Bronchial epithelial cell (primary cell): Measurements from ENCODE around the gene CAMK1G. TPM values are rescaled to one million over a fixed set of nuclear protein-coding genes. Genes with fewer than 3 reads are reported as not detected.
A peak's percentile ranks its signal among the peaks of the same experiment; 100 is the strongest.

Experiments
- DNase-seq: peaks from one replicate; pipeline ENCODE4 v3.0.0-alpha.2; 2010; ENCODE audit warnings: low read depth
- FAIRE-seq: peaks from 2 replicates; lab custom pipeline; 2011; peaks lifted over from hg19 to GRCh38; lab: Jason Lieb, UNC
- H3K27me3 ChIP-seq: 2 replicates; pipeline ENCODE4 v1.5.1; 2011; ENCODE audit warnings: low read length; ENCODE audit not compliant: control insufficient read depth, insufficient read depth
- H3K36me3 ChIP-seq: 2 replicates; pipeline ENCODE4 v1.5.1; 2011; ENCODE audit warnings: low read length; ENCODE audit not compliant: control insufficient read depth, insufficient read depth
- H3K4me3 ChIP-seq: 2 replicates; pipeline ENCODE4 v1.5.1; 2011; ENCODE audit warnings: mild to moderate bottlenecking, low read depth, low read length, control low read depth
- CTCF ChIP-seq: IDR thresholded peaks from 2 replicates; pipeline ENCODE4 v1.5.1; 2011; ENCODE audit warnings: mild to moderate bottlenecking, moderate library complexity, low read length, control low read depth, inconsistent platforms; ENCODE audit not compliant: insufficient read depth, severe bottlenecking
- total RNA-seq: library from RNA; depleted of rRNA; stranded (reverse); fragments of >200 nt; gene quantifications from 2 replicates; pipeline ENCODE4 v1.2.1, GENCODE V29; 2014

CAMK1G gene
- total RNA-seq, 1 donor from 2014 or later, result not detected

GRCh38 chr1:209609791-209610630, 26.5 kb downstream of the CAMK1G start:
- Histone ChIP-seq H3K4me3 (no peak overlapping the region), H3K27me3 (no peaks in the 10 kb centered on the region), H3K36me3 (no peaks in the 10 kb centered on the region)
- no peak for FAIRE-seq
- no peak for TF ChIP-seq CTCF
- DNase-seq, result peak; percentile 85

- peak; percentile 52 for DNase-seq
- Histone ChIP-seq H3K27me3 (no peaks in the 10 kb centered on the region), H3K36me3 (peaks cover 1% of the 10 kb centered on the region), H3K4me3 (no peak overlapping the region)
- no peak for FAIRE-seq
- TF ChIP-seq CTCF, result no peak
Observed at GRCh38 chr1:209610631-209610905, 27.1 kb downstream of the CAMK1G start.

GRCh38 chr1:209611771-209612570, 28.5 kb downstream of the CAMK1G start:
- DNase-seq (peak; percentile 63), FAIRE-seq (no peak)

GRCh38 chr1:209612646-209613399, 29.3 kb downstream of the CAMK1G start:
- peaks cover 17% of the 10 kb centered on the region for H3K36me3 ChIP-seq
- DNase-seq (peak; percentile 63), FAIRE-seq (peak; percentile 87)
- no peak for TF ChIP-seq CTCF
- H3K27me3 ChIP-seq, result no peaks in the 10 kb centered on the region
- no peak overlapping the region for H3K4me3 ChIP-seq

More at GRCh38 chr1:209611771-209612570, 28.5 kb downstream of the CAMK1G start:
- Histone ChIP-seq H3K36me3 (peaks cover 11% of the 10 kb centered on the region), H3K4me3 (no peak overlapping the region), H3K27me3 (no peaks in the 10 kb centered on the region)
- peak; percentile 23 for TF ChIP-seq CTCF

- Histone ChIP-seq H3K4me3 (no peak overlapping the region), H3K36me3 (peaks cover 25% of the 10 kb centered on the region), H3K27me3 (no peaks in the 10 kb centered on the region)
- DNase-seq (peak; percentile 61), FAIRE-seq (peak; percentile 36)
- no peak for TF ChIP-seq CTCF
Observed at GRCh38 chr1:209613400-209614150, 30.1 kb downstream of the CAMK1G start.
